HPDE6-E6E7 (cell line): ENCODE data around the gene PICK1.

ENCODE experiments used
- DNase-seq: peaks from one replicate; pipeline ENCODE4 v3.0.0; 2011; ENCODE audit warnings: missing footprints; ENCODE audit errors: extremely low spot score

PICK1 gene

DNA sequence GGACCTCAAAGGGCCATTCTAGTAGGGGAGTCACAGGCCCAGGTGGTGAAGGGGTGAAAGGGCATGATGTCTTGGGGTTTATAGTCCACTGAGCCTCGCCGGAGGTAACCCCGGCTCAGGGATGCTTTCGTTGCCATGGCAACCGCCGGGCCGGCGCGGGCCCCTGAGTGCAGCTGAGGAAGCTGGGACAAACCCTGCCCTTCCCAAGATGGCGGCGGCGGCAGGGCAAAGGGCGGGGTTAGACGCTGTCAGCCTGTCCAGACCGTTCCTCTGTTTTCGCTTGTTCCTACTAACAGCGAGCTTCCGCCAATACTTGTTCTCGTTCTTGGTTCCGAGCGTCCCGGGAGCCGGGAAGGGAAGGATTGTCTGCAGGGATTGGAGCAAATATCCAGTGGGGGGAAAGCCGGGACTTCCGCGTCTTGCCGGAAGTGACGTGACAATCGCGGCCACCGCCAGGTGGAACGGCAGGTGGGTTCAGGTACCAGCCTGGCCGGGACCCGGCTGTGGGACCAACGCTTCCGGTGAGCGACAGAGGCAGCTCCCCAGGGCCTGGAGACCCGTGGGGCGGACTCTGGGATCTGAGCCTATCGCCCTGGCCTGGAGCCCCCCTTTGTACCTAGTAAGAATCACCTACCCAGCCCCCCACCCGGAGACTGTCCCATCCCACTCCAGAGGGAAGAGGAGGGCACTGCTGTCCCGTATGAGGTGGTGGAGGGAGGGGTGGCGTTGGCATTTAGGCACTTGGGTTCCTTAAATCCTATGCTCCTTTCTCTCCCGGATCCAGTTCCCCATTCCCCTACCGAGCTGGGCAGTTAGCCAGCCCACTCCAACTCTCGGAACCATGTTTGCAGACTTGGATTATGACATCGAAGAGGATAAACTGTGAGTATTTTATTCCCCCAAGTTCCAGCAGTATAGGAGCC, at the start of gene PICK1:
Gene PICK1 (plus strand): TSS at position 436 of the 923 bp plus-strand sequence. CDS start 406 bp downstream, at position 842.
- DNase-seq: peak; percentile 93

DNA sequence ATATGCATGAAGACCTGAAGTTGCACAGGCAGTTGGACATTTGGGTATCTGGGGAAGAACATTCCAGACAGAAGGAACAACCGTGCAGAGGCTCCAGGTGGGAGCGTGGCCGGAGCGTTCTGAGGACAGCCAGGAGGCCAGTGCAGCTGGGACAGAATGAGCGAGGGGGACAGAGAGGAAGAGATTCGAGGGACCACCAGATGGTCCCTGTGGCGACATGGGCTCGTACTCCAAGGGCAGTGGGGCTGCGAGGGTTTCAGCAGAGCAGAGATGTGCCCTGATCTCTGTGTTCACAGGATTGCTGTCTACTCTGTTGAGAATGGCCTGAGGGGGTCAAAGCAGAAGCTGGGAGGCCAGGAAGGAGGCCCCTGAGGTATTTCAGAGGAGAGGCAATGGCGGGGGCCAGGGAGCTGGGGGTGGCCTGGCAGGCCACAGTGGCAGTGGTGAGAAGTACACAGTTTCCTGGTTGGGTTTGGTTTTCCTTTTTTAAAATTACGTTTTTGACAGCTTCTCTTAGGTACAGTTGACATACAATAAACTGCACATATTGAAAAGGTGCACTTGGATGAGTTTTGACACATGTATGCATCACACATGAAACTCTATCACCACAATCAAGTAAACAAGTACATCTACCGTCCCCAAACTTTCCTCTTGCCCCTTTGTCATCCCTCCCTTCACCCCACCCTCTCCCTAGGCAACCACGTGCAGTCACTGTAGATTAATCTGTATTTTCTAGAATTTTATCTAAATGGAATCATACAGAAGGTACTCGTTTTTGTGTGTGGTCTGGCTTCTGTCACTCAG, 48.0 kb upstream of the PICK1 start:
- no peak for DNase-seq

DNA sequence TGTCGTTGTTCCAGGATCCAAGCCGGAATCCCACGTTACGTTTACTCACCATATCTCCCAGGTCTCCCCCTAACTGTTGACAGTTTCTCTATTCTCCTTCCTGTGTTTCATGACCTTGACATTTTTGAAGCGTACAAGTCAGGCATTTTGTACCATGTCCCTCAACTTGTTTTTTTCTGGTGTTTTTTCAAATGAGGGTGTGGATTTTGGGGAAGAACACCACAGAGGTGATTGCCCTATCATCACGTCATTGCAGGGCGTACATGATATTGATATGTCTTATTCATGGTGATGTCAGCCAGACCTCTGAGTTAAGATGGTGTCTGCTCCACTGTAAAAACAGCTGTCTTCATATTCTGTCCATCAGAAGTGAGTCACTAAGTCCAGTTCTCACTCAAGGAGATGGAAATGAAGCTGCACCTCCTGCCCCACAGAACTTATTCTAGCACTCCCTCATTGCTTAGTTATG, 44.6 kb upstream of the PICK1 start:
- DNase-seq: no peak

DNA sequence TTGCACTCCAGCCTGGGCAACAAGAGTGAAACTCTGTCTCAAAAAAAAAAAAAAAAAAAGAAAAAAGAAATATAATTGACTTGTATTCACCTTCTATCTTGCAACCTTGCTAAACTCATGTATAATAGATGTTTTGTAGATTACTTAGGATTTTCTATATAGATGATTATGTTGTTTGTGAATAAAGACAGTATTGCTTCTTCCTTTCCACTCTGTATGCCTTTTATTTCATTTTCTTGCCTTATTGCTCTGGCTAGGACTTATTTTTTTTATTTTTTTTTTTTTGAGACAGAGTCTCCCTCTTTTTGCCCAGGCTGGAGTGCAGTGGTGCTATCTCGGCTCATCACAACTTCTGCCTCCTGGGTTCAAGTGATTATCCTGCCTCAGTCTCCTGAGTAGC, 43.1 kb upstream of the PICK1 start:
- no peak for DNase-seq

DNA sequence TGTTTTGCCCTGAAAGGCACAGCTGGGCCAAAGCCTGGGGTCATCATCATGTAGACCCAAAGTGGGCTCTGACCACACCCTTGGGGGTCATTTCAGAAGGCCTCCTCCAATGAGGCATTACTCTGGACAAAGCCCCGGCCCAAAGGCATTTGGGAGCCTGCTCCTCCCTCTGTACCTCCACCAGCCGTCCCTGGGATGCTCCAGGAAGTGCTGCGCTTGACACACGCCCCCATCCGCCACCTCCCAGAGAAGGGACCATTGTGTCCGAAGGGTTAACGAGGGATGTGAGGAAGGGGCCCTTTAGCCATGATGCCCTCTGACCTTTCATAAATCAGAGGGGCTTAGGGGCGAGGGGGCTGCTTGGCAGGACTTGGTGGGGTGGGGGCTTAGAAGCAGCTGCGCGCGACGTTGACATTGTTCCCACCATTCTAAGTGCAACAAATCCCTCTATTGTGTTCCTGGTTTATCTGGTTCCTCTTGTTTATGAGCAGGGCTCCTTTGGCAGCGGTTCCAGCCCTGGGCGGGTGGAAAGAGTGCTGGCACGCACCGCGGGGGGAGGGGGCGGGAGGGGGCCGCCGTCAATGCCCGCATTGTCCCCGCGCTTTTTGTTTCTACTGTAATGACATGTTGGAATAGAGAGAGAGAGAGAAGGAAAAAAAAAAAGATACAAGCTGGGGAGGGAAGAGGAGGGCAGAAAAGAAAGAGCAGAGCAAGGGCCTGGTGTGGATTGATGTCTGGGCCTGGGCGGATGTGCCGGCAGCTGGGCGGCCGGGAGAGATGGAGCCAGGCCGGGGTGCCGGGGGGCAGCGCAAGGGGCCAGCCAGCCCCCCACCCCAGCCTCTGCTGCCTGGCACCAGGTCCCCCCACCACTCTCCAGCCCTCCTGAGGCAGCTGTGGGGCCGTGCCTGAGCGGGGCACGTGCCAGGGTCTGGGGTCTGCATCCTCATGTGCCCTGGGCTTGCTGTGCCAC, 40.7 kb upstream of the PICK1 start:
- no peak for DNase-seq

DNA sequence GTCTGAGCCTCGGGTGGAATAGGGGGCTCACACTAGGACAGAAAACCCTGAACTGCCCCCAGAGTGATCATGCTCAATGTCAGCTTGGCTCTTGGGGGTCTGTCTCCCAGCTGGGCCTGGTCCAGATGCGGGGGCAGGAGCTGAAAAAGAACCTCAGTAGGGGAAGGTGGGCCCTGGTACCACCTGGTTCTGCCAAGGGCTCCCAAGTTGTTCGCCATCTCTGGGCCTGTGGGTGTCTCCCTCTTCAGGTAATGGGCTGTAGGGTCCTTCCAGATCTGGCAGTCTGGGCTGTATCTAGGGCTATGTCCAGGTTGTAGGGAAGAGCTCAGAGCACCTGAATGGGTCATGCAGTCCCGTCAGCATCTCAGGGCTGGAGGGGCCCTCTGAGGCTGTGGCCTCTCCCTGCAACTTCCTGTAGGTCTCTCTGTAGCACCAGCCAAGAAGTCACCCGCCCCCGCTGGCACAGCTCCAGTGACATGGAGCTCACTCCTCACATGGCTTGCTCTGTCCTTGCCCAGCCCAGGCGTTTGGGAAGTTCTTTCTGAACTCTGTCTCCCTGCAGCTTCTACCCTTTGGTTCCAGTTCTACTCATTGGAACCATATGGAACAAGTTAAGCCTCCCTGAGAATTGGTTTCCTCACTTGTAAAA, 39.8 kb upstream of the PICK1 start:
- DNase-seq: no peak

DNA sequence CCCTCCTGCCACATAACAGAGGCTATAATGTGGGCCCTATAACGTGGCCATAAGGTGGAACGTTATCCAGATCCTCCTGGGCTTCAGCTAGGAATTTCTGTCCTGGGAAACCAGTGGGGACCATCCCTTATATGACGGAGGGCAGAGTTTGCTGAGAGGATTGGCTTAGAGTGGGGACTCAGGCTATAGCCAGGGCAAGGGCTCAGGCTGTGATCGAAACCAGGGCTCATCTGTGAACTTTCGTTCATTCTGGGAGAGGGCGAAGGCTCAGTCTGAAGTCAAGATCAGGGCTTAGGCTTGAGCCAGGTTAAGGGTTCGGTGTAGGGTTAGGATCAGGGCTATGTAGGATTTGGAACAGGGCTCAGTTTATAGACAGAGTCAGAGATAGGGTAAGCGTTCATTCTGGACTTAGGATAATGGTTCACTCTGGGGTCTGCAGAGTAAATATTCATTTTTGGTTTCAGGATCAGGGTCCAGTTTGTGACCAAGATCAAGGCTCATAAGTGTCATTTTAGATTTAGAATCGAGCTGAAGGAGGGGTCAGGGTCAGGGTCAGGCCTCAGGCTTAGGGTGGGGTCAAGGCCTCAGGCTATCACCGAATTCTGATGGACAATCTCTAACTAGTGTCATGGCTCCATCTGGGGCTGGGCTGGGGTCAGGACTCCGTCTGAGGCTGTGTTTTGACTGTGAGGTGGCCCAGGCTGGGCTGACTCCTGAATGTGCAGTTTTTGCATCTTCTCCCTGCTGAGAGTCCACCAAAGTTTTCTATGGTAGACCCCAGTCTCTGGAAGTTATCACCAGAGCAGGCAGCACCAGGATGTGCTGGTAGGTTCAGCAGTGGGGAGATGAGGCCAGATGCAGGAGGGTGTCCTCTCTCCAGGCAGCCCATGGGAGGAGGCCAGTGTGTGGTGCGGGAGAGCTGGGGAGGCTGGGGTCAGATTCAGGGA, 39.0 kb upstream of the PICK1 start:
- no peak for DNase-seq

DNA sequence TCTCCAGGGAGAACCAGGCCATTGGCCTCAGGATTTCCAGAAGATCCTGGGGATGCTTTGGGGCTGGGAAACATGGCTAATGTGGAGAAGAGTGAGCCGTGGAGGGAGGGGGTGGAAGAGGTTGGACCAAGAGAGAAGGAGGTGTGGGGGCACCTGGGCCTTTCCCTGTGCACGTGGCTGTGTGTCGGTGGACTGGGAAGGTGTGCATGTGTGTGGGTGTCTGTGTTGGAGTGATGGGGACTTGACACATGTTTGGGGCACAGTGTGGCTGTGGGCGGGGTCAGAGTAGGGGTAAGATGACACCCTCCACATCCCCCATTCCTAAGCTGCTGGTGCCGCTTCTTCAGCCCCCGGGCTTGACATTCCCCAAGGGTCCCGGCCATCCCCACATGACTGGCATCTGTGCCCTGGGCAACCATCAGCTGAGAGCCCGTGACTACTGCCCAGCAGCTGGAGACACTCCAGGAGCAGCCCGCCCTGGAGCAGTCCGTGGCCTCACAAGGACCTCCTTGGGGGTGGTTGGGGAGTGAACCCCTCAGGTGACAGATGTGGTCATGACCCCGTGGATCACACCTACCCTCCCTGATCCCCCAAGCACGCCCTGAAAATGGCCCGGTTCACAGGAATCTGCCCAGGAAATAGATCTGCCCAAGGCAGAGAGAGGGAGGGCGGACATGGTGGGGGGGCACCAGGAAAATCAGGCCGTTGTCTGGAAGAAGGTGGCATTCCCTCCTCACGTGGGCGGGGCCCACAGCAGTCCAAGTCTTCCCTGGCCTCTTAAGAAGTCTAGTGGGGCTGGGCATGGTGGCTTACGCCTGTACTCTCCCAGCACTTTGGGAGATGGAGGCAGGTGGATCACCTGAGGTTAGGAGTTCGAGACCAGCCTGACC, 38.0 kb upstream of the PICK1 start:
- DNase-seq: no peak

DNA sequence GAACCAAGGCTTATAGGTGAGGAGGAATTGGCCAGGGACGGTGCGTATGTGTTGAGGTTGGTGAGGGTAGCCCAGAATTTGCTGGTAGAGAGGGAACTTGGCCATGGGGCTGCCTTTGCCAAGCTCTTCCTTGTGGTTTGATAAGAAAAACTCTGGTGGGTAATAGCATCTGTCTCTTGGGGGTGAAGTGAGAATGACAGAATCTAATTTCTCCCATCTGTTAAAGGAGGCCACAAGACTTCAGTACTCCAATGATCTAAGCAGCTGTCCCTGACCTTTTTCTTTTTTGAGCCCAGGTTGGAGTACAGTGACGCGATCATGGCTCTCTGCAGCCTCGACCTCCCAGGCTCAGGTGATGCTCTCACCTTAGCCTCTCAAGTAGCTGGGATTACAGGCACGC, 36.0 kb upstream of the PICK1 start:
- DNase-seq: no peak

DNA sequence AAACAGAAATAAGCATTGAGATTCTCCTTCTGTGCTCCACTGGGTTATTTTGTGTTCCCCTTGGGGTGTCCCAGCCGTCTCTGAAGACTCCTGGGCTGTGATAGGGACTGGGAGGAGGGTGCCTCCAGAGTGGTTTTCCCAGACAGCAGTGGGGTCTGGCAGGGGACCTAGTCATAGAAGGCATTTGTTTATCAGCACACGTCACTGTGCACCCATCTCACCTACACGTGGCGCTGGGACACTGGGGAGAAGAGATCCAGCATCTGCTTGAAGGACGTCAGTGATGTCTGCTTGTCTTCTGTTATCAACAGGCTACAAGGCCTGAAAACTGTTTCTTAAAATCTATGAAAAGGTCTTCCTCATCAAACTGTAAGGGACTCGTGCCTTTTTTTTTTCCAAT, 34.2 kb upstream of the PICK1 start:
- no peak for DNase-seq

DNA sequence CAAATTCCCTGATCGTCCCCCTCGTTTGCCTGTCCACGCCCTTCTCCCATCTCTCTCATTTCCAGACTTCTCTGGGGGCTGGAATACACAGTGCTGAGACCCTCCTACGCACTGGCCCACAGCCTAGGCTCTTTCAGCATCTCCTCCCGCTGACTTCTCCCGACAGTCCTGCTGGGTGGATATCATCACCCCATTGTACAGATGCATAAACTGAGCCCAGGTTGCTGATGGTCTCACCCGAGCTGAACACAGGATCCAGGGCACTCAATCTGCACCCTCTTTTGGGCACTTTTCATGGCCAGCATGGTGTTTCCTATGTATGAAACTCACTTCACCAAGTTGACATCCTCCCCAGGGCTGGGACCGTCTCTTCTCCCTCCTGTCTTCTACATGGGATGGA, 31.7 kb upstream of the PICK1 start:
- no peak for DNase-seq

DNA sequence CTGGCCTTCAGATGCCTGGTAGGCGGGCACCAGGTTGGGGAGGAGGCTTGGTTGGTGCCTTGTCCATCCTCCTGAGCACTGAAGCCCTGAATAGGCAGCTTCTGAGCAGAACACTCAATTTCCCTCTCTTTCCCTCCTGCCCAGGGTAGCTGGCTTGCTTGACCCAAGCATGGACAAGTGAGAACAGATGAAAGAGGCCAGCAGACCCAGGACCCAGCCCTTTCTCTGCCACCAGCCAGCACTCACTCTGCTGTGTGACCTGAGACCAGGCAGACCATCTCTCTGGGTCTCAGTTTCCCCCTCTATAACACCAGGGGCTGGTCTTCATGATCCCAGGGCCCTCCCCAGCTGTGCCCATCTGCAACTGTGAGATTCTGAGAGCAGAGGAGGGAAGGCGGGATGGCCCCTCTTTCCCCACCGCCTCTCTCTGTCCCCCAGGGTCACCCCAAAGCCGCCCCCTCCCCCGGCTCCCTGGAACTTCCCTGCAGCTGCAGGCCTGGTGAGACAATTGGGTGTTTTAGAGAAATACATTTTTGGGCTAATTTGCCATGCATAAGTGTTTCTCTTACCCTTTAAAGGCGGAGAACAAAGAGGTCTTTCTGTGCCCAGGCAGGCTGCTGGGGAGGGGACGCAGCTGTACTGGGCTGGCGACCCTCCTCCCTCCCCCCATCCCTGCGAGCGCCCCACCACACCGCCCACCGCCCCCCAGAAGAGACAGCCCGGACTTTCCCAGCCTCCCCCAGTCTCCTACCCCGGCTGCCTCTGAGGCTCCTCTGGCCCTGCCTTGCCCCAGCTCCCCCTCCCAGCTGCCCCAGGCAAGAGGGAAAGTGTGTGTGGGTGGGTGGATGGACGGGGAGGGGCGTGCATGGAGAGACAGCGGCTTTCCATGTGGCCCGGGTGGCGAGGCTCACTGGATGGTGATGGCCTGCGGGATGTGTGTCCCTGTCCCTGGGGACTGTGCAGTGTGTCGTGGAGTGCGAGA, 30.8 kb upstream of the PICK1 start:
- DNase-seq: no peak

DNA sequence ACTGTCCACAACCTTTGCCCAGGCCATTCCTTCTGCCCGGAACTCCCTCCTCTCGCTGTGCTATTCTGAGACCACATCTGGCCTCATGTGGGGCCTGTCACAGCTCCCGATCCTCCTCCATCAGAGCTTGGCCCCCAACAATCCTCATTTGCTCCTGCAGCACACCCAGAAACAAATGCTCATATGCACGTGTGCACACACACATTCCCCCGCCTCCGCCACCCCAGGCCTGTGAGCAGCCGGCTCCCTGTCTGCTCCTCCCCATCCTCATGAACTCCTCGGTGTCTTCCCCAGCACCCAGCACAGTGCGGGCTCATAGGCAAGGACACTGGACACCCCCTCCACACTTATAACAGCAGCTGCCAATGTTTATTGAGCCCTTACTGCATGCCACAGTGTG, 29.7 kb upstream of the PICK1 start:
- no peak for DNase-seq

DNA sequence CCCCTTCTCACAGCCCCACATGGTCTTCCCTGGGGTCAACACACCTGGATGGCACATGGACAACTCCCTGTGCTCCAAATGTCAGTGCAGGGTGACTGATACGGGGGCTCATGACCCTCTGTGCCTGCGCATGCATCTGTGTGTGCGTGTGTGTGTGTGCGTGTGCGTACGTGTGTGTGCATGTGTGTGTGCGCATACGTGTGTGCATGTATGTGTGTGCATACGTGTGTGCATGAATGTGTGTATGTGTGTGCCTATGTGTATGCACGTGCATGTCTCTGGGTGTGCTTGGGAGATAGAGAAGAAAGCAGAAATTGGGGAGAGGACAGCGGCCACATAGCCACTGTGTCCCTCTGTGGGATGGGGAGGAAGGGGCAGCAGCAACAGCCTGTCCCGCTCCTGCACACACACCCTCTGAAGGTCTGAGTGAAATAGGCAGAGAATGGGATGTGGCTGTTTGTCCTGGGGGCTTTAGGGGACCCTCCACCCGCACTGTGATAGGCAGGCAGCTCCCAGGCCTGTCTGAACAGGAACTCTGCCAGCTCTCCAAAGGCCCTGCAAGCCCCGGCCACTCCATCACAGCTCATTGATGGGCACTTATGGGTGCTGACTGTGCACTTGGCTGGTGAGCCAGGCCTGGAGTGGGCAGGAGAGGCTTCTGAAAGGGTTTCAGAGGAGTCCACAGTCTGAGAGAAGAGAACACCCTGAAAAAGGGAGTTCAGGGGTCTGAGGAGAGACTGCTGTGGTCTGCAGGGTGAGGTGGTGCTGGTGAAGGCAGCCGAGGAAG, 28.7 kb upstream of the PICK1 start:
- no peak for DNase-seq

DNA sequence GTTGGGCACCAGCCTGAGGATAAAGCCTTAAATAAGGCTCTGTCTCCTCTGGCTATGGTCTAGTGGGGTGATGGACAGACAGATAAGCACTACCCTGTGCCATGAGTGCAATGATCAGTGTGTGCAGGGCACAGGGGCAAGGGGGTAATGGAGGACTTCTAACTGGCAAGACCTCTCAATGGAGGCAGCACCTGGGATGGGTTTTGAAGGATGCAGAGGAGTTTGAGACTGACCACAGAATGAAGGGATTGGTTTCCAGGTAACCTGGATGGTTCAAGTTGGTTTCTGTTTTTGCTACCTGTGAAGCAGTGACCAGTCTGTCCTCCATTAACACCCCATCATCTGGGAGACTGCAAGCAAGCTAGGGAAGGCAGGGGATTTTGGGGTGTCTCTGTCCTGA, 27.8 kb upstream of the PICK1 start:
- DNase-seq: no peak

DNA sequence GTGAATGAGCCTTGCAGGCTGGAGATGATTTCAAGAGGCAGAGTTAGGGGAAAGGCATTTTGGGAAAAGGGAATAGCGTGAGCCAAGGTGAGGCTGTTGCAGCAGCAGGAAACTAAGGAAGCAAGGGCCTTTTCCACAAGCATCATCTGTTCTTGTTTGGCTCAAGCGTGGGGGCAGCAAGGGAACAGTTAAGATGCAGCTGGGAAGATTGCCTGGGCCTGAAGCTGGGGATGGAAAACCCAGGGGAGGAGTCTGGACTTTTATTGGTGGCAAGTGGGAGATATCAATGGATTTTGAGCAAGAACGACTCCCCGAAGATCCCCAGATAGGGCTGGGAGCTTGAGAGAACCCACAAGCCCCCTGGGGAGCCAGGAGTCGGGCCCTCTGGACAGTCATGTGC, 27.3 kb upstream of the PICK1 start:
- no peak for DNase-seq
